Uterus (tissue), 2 donors: ENCODE measurements around the gene THSD8.

ENCODE experiments used
- CTCF ChIP-seq, 4 experiments: fragments of 200-600 bp in 2 of 4; fragments of 450-650 bp in 2 of 4; sonication (generic) in 2 of 4; IDR thresholded peaks; one replicate each; pipeline ENCODE4 v1.5.1; 2016 to 2019; ENCODE audit warnings: antibody characterized with exemption in 4 of 4, mild to moderate bottlenecking in 2 of 4, moderate library complexity in 1 of 4
- POLR2A ChIP-seq, 2 donors: fragments of 450-650 bp; IDR thresholded peaks; one replicate each; pipeline ENCODE4 v1.6.1; 2016; ENCODE audit warnings: antibody characterized with exemption in 2 of 2, mild to moderate bottlenecking in 1 of 2, moderate library complexity in 1 of 2

DNA sequence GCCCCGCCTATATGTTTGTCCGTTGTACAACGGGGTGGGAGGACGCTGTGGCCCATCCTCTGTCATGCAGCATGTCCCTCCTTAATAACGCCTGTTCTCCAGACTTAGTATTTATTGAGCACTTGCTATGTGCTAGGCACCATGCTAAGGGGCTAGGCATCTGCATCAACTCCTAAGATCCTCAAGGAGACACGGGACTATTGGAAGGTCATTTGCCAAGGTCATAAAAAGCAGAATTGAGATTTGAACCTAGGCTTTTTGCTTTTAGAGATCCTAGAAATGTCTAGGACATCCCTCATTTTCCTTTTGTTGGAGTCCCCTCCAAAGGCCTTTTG is 34.6 kb downstream of the THSD8 start:
- no peak for TF ChIP-seq CTCF (IDR thresholded peaks at IDR 0.05)
- no peak for TF ChIP-seq POLR2A (IDR thresholded peaks at IDR 0.05)
